ENCODE data around the gene CCNB1IP1. TPM values are rescaled to one million over a fixed set of nuclear protein-coding genes. Genes with fewer than 3 reads are reported as not detected.
A peak's percentile ranks its signal among the peaks of the same experiment; 100 is the strongest.
"Not testable (repeated sequence)": the region's sequence is repeated elsewhere in the genome, so short reads cannot be mapped to it uniquely, and the experiment has no call there.

The CCNB1IP1 gene
- total RNA-seq, 2 donors from 2014 or later = 53.5 to 93.4 TPM

- no peaks in the 10 kb centered on the region for H3K4me1 Mint-ChIP-seq
- no peak for ATAC-seq (replicated peaks)
- H3K27ac Mint-ChIP-seq = no peak overlapping the region
- peaks cover 79% of the 10 kb centered on the region for H3K36me3 Mint-ChIP-seq (ENCODE audit: low read depth)
- H3K4me3 Mint-ChIP-seq = no peak overlapping the region
- no peaks in the 10 kb centered on the region for H3K27me3 Mint-ChIP-seq
- H3K9me3 Mint-ChIP-seq = no peaks in the 10 kb centered on the region
Observed at GRCh38 chr14:20314026-20314425, 19.1 kb downstream of the CCNB1IP1 start.

DNA sequence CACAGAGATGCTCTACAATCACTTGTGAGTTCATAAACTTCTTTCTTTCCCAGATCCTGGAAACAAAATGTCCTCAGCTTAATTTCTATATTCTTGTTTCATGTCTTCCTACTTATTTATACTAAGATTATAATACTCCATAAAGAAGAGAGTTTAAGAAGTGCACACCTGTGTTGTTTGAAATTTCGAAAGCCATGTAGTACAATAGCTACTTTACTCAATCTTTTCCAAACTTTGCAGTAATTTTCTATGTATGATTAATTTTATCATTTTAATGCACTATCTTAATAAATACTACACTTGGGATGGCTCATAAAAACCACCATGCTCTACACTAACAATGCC, 27.0 kb downstream of the CCNB1IP1 start:
- peaks cover 17% of the 10 kb centered on the region for H3K36me3 Mint-ChIP-seq (ENCODE audit: low read depth)

GRCh38 chr14:20305265-20306078, 27.6 kb downstream of the CCNB1IP1 start, which contains the start of gene TTC5:
TSS of gene TTC5 (minus strand) at chr14:20305951. CDS start at chr14:20305937, 14 bp downstream.
- Mint-ChIP-seq H3K4me3 (peak within 1 kb of the TSS; percentile 84), H3K9me3 (no peaks in the 10 kb centered on the region), H3K4me1 (peaks cover 20% of the 10 kb centered on the region), H3K27me3 (no peaks in the 10 kb centered on the region), H3K36me3 (ENCODE audit: low read depth) (peaks cover 22% of the 10 kb centered on the region), H3K27ac (peak within 1 kb of the TSS; percentile 83)
- ATAC-seq (replicated peaks) = peak; percentile 95

More for the DNA sequence above, 27.0 kb downstream of the CCNB1IP1 start:
- no peaks in the 10 kb centered on the region for H3K27me3 Mint-ChIP-seq
- no peak for ATAC-seq (replicated peaks)
- no peaks in the 10 kb centered on the region for H3K9me3 Mint-ChIP-seq
- peaks cover 20% of the 10 kb centered on the region for H3K4me1 Mint-ChIP-seq
- peak overlapping the region; percentile 83 for H3K27ac Mint-ChIP-seq
- H3K4me3 Mint-ChIP-seq = peak overlapping the region; percentile 84

DNA sequence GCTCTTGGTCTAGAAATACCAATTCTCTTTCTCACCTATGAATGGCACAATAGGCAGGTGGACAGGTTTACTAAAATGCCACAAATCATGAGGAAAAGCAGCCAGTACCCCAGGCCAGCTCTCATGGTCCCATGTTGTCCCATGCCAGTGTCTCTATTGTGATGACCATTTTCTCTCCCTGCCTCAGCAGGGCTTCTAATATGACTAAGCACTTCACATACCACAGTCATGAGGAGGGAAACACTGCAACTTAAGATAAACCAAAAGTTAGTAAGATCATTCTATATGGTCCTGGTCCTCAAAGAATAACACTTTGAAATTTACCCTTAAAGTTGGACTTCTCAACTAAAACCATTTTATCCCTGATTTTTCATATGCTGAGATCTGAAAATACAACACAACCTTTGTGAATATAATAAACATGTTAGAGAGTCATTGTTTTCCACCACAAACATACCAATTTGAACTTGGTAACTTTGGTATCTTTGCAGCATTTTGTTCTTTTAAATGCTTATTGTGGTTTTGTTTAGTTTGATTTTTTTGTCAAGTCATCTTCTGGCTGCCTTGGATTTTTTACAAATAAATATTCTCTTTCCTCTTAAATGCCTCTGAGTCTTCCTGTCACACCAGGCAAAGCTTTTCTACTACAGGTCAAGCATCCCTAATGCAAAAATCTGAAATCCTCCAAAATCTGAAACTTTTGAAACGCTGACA, 30.9 kb downstream of the CCNB1IP1 start:
- Mint-ChIP-seq H3K27me3 (no peaks in the 10 kb centered on the region), H3K4me3 (no peak overlapping the region), H3K9me3 (no peaks in the 10 kb centered on the region), H3K27ac (peak overlapping the region; percentile 36), H3K36me3 (ENCODE audit: low read depth) (peaks cover 52% of the 10 kb centered on the region), H3K4me1 (peaks cover 20% of the 10 kb centered on the region)
- ATAC-seq (replicated peaks) = peak; percentile 57

DNA sequence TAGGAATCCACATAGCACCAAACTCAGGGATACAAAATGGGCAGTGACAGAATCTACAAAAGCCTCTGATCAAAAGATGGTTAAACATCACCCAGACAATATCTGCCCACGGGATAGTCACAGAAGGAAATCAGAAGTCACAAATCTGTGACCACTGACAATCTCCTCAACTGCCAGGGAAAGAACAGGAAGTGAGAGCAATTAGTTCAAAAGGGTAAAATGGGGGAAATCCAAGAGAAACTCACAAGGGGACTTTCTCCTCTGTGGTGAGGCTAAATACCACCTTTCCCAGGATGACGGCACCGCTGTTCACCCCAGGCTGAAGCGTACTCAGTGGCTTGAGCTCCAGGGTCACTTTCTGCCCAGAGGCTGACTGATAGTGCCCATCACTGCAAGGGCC, 38.0 kb downstream of the CCNB1IP1 start:
- Mint-ChIP-seq H3K27me3 (no peaks in the 10 kb centered on the region), H3K36me3 (ENCODE audit: low read depth) (peaks cover 91% of the 10 kb centered on the region), H3K9me3 (no peaks in the 10 kb centered on the region), H3K4me3 (no peak overlapping the region), H3K27ac (no peak overlapping the region), H3K4me1 (peaks cover 5% of the 10 kb centered on the region)
- ATAC-seq (replicated peaks) = peak; percentile 77

GRCh38 chr14:20294636-20295035, 38.4 kb downstream of the CCNB1IP1 start:
- H3K9me3 Mint-ChIP-seq = no peaks in the 10 kb centered on the region
- ATAC-seq (replicated peaks) = no peak
- H3K27me3 Mint-ChIP-seq = no peaks in the 10 kb centered on the region
- peaks cover 5% of the 10 kb centered on the region for H3K4me1 Mint-ChIP-seq
- H3K4me3 Mint-ChIP-seq = no peak overlapping the region
- no peak overlapping the region for H3K27ac Mint-ChIP-seq
- peaks cover 91% of the 10 kb centered on the region for H3K36me3 Mint-ChIP-seq (ENCODE audit: low read depth)

GRCh38 chr14:20281998-20282397, 51.1 kb downstream of the CCNB1IP1 start:
- not testable (repeated sequence) for H3K27ac Mint-ChIP-seq; ATAC-seq (replicated peaks); H3K4me3 Mint-ChIP-seq; H3K27me3 Mint-ChIP-seq; H3K9me3 Mint-ChIP-seq
- H3K36me3 Mint-ChIP-seq (ENCODE audit: low read depth) = peaks cover 72% of the 10 kb centered on the region
- peaks cover 18% of the 10 kb centered on the region for H3K4me1 Mint-ChIP-seq

DNA sequence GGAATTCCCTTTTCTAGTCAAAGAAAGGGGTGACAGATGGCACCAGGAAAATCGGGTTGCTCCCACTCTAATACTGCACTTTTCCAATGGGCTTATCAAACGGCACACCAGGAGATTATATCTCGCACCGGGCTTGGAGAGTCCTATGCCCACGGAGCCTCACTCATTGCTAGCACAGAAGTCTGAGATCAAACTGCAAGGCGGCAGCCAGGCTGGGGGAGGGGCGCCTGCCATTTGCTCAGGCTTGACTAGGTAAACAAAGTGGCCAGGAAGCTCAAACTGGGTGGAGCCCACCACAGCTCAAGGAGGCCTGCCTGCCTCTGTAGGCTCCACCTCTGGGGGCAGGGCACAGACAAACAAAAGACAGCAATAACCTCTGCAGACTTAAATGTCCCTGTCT, 52.8 kb downstream of the CCNB1IP1 start:
- Mint-ChIP-seq H3K4me3 (peak overlapping the region; percentile 38), H3K36me3 (ENCODE audit: low read depth) (peaks cover 59% of the 10 kb centered on the region), H3K27ac (peak overlapping the region; percentile 73), H3K4me1 (peaks cover 18% of the 10 kb centered on the region)
- ATAC-seq (replicated peaks); H3K9me3 Mint-ChIP-seq; H3K27me3 Mint-ChIP-seq: not testable (repeated sequence)

GRCh38 chr14:20278414-20278813, 54.7 kb downstream of the CCNB1IP1 start:
- peaks cover 43% of the 10 kb centered on the region for H3K36me3 Mint-ChIP-seq (ENCODE audit: low read depth)
- ATAC-seq (replicated peaks) = no peak
- no peak overlapping the region for H3K4me3 Mint-ChIP-seq
- H3K27ac Mint-ChIP-seq = no peak overlapping the region
- H3K4me1 Mint-ChIP-seq = peaks cover 18% of the 10 kb centered on the region
- H3K27me3 Mint-ChIP-seq = no peaks in the 10 kb centered on the region
- H3K9me3 Mint-ChIP-seq = peaks cover 9% of the 10 kb centered on the region

- Mint-ChIP-seq H3K9me3 (peaks cover 9% of the 10 kb centered on the region), H3K4me3 (no peak overlapping the region), H3K27me3 (no peaks in the 10 kb centered on the region), H3K27ac (no peak overlapping the region), H3K4me1 (peaks cover 14% of the 10 kb centered on the region), H3K36me3 (ENCODE audit: low read depth) (peaks cover 33% of the 10 kb centered on the region)
- ATAC-seq (replicated peaks) = no peak
Observed at GRCh38 chr14:20277409-20277808, 55.7 kb downstream of the CCNB1IP1 start.

DNA sequence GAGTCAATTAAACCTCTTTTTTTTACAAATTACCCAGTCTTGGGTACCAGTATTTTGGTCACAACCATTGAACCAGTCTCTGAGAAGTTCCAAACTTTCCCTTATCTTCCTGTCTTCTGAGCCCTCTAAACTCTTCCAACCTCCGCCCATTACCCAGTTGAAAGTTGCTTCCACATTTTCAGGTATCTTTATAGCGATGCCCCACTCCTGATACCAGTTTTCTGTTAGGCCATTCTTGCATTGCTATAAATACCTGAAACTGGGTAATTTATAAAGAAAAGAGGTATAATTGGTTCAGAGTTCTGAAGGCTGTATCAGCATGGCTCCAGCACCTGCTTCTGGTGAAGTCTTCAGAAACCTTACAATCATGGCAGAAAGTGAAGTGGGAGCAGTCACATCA, 59.0 kb downstream of the CCNB1IP1 start:
- Mint-ChIP-seq H3K36me3 (ENCODE audit: low read depth) (peaks cover 6% of the 10 kb centered on the region), H3K9me3 (peaks cover 19% of the 10 kb centered on the region), H3K4me3 (no peak overlapping the region), H3K27me3 (no peaks in the 10 kb centered on the region), H3K4me1 (no peaks in the 10 kb centered on the region), H3K27ac (no peak overlapping the region)
- ATAC-seq (replicated peaks) = no peak

GRCh38 chr14:20264361-20264760, 68.7 kb downstream of the CCNB1IP1 start:
- H3K4me3 Mint-ChIP-seq; H3K36me3 Mint-ChIP-seq (ENCODE audit: low read depth); ATAC-seq (replicated peaks); H3K27ac Mint-ChIP-seq; H3K27me3 Mint-ChIP-seq; H3K9me3 Mint-ChIP-seq; H3K4me1 Mint-ChIP-seq: not testable (repeated sequence)

DNA sequence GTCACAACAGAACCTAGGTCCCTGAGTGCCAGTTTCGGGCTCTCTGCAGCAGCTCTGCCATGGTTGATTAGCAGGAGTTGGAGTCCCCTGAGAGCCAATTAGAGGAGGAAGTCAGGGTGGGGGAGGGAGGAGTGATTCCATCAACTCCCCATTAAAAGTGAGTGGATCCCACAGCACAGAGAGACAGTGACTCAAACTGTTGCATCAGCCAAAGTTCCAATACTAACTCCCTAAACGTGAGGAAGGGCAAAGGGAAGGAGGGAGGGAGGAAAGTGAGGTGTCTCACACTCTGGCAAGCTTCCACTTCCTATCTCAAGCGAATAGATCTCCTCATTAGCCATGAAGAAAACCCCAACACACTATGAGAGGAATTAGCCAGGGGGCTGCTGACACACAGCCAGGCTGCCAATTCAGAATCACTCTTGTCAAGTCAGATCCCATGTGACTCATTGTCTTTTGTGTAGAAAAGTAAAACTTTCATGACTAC, 70.4 kb downstream of the CCNB1IP1 start:
- no peaks in the 10 kb centered on the region for H3K36me3 Mint-ChIP-seq (ENCODE audit: low read depth)
- no peaks in the 10 kb centered on the region for H3K4me1 Mint-ChIP-seq
- no peak for ATAC-seq (replicated peaks)
- H3K27me3 Mint-ChIP-seq = no peaks in the 10 kb centered on the region
- H3K27ac Mint-ChIP-seq = no peak overlapping the region
- no peak overlapping the region for H3K4me3 Mint-ChIP-seq
- H3K9me3 Mint-ChIP-seq = no peaks in the 10 kb centered on the region
